Thyroid gland (tissue), 4 donors: ENCODE results near the gene ATAD3A. TPM values are rescaled to one million over a fixed set of nuclear protein-coding genes. Genes with fewer than 3 reads are reported as not detected.
A peak's percentile ranks its signal among the peaks of the same experiment; 100 is the strongest.

Source experiments
- DNase-seq, 2 donors: peaks; one replicate each; pipeline ENCODE4 v3.0.0-alpha.2; 2019
- H3K27ac ChIP-seq, 3 donors: fragments of 200-600 bp; sonication (generic); 1 replicate in 2 of 3; 2 replicates in 1 of 3; pipeline ENCODE4 v1.5.1; 2016 to 2019; ENCODE audit warnings: mild to moderate bottlenecking in 1 of 3, moderate library complexity in 1 of 3
- H3K27me3 ChIP-seq: fragments of 200-600 bp; sonication (generic); one replicate; pipeline ENCODE4 v1.5.1; 2019
- H3K36me3 ChIP-seq, 2 donors: fragments of 200-600 bp; sonication (generic); one replicate each; pipeline ENCODE4 v1.5.1; 2016 to 2019
- H3K4me1 ChIP-seq, 2 donors: fragments of 200-600 bp; sonication (generic); one replicate each; pipeline ENCODE4 v1.5.1; 2017 to 2019
- H3K4me3 ChIP-seq, 3 donors: fragments of 200-600 bp; sonication (generic); replicated peaks in 1 of 3; 1 replicate in 2 of 3; 2 replicates in 1 of 3; pipeline ENCODE4 v1.5.1; 2016; ENCODE audit warnings: mild to moderate bottlenecking in 1 of 3
- H3K9me3 ChIP-seq: fragments of 200-600 bp; sonication (generic); one replicate; pipeline ENCODE4 v1.5.1; 2017
- CTCF ChIP-seq, 6 experiments: fragments of 200-600 bp in 3 of 6; fragments of 450-650 bp in 3 of 6; sonication (generic) in 3 of 6; IDR thresholded peaks; one replicate each; pipeline ENCODE4 v1.5.1; 2016 to 2019; ENCODE audit warnings: antibody characterized with exemption in 6 of 6, mild to moderate bottlenecking in 2 of 6, inconsistent platforms in 1 of 6, moderate library complexity in 1 of 6
- POLR2A ChIP-seq, 2 donors: fragments of 450-650 bp; IDR thresholded peaks; one replicate each; pipeline ENCODE4 v1.6.1; 2017; ENCODE audit warnings: antibody characterized with exemption in 2 of 2, mild to moderate bottlenecking in 2 of 2, moderate library complexity in 1 of 2
- WGBS, 2 donors: methylation state at CpG; one replicate each; pipeline ENCODE4 v1.1.5; 2017; 5-methylcytosine and 5-hydroxymethylcytosine counted together
- intact Hi-C: fragments of 100-400 bp; cut with DNase I; formaldehyde crosslinking; loops from one replicate; pipeline ENCODE4 v1.15.1; 2023
- total RNA-seq, 4 donors: library from RNA; depleted of rRNA; stranded (reverse); fragments of >200 nt; gene quantifications; one replicate each; pipeline ENCODE4 v1.2.3, GENCODE V29; 2016

Gene ATAD3A
- total RNA-seq, 4 donors from 2014 or later = 21.6 to 34.2 (median 28.5) TPM

- whole genome bisulfite sequencing, 2 donors = 93 to 95% methylated on average over 19 of the region's 19 CpGs
- Histone ChIP-seq H3K9me3 (no peaks in the 10 kb centered on the region), H3K36me3 (peaks cover 0 to 5% of the 10 kb centered on the region in 2 donors), H3K4me1 (peaks cover 12 to 28% of the 10 kb centered on the region in 2 donors), H3K27ac (no peak overlapping the region), H3K4me3 (no peak overlapping the region), H3K27me3 (no peaks in the 10 kb centered on the region)
- DNase-seq = no peak
- intact Hi-C loops = no loop called here
- no peak for TF ChIP-seq CTCF (IDR thresholded peaks at IDR 0.05)
- TF ChIP-seq POLR2A (IDR thresholded peaks at IDR 0.05) = no peak
Observed at GRCh38 chr1:1547476-1547875, 35.5 kb downstream of the ATAD3A start.

- 86 to 90% methylated on average over 11 to 13 of the region's 14 CpGs for WGBS, 2 donors
- Histone ChIP-seq H3K4me1 (peaks cover 12 to 28% of the 10 kb centered on the region in 2 donors), H3K36me3 (no peaks in the 10 kb centered on the region), H3K27me3 (no peaks in the 10 kb centered on the region), H3K9me3 (no peaks in the 10 kb centered on the region), H3K4me3 (no peak overlapping the region), H3K27ac (no peak overlapping the region)
- DNase-seq = no peak
- TF ChIP-seq CTCF (IDR thresholded peaks at IDR 0.05) (no peak), POLR2A (IDR thresholded peaks at IDR 0.05) (no peak)
- intact Hi-C loops = no loop called here
Observed at GRCh38 chr1:1548591-1548990, 36.6 kb downstream of the ATAD3A start.

- H3K9me3 ChIP-seq = no peaks in the 10 kb centered on the region
- WGBS, 2 donors = 79 to 80% methylated on average over 7 of the region's 7 CpGs
- DNase-seq = no peak
- no peak for TF ChIP-seq CTCF (IDR thresholded peaks at IDR 0.05)
- no peak for TF ChIP-seq POLR2A (IDR thresholded peaks at IDR 0.05)
- no peaks in the 10 kb centered on the region for H3K27me3 ChIP-seq
- intact Hi-C loops = no loop called here
- H3K36me3 ChIP-seq = no peaks in the 10 kb centered on the region
- peaks cover 15 to 26% of the 10 kb centered on the region in 2 donors for H3K4me1 ChIP-seq
- H3K27ac ChIP-seq = no peak overlapping the region
- no peak overlapping the region for H3K4me3 ChIP-seq
Observed at GRCh38 chr1:1550087-1550486, 38.1 kb downstream of the ATAD3A start.

GRCh38 chr1:1550591-1551432 is 38.9 kb downstream of the ATAD3A start:
- no peak overlapping the region for H3K4me3 ChIP-seq
- peak in 1 of 2 donors; percentile 20 for DNase-seq
- 68 to 79% methylated on average over 9 of the region's 15 CpGs for WGBS, 2 donors
- intact Hi-C loops = no loop called here
- H3K4me1 ChIP-seq = peaks cover 15 to 27% of the 10 kb centered on the region in 2 donors
- H3K27ac ChIP-seq = no peak overlapping the region
- no peaks in the 10 kb centered on the region for H3K27me3 ChIP-seq
- TF ChIP-seq CTCF (IDR thresholded peaks at IDR 0.05) = peak in 3 of 6 experiments; percentile 4 to 31 (median 27)
- TF ChIP-seq POLR2A (IDR thresholded peaks at IDR 0.05) = no peak
- H3K9me3 ChIP-seq = no peaks in the 10 kb centered on the region
- no peaks in the 10 kb centered on the region for H3K36me3 ChIP-seq
